ENCODE measurements around the gene WNT10A.

DNA sequence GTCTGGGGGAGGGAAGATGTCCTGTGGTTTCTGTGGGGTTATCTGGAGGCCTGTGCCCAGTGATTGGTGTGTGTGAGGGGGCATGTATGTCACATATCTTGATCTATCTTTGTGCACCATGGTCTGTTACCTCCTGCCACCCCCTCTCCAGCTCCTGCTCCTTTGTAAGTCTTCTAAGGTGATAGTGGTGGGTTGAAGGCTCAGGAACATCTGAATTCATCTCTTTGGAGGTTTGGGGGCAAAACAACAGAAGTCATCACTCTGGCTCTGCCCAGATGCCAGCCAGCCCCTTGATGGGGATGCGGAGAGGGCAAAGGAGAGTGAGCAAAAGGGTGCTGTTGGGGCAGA, 23.8 kb upstream of the WNT10A start:
- TF ChIP-seq TAF1 (IDR thresholded peaks at IDR 0.05; ENCODE audit: borderline replicate concordance, low read depth, low read length) (no peak), POLR2AphosphoS5 (IDR thresholded peaks at IDR 0.05; ENCODE audit: low read depth, low read length) (no peak), POLR2A (IDR thresholded peaks at IDR 0.05; ENCODE audit: low read depth, low read length) (no peak)

Data from GM12892 (cell line).